ENCODE measurements around the gene ATG14.
"Not testable (repeated sequence)": the region's sequence is repeated elsewhere in the genome, so short reads cannot be mapped to it uniquely, and the experiment has no call there.

The ATG14 gene

DNA sequence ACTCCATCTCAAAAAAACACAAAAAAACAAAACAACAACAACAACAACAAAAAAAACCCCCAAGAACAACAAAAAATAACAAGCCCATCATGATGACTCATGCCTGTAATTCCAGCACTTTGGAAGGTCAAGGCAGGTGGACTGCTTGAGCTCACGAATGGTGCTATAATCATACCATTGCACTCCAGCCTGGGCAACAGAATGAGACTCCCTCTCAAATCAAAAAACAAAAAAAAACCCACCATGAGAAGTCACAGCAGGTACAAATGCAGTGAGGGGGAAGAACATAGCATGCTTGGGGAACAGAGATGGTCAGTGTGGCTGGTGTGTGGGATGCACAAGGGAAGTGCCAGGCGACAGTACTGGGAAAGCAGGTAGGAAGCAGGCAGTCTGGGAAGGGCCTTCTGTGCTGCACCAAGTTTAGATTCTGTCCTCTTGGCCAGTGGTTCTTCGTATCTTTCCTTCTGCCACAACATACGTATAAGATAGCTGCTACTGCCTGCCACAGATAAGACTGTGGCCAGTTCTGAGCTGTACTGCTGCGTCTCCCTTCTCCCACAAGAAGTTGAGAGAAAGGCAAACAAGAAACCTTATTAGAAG, 28.0 kb downstream of the ATG14 start:
- DNase-seq: no peak

DNA sequence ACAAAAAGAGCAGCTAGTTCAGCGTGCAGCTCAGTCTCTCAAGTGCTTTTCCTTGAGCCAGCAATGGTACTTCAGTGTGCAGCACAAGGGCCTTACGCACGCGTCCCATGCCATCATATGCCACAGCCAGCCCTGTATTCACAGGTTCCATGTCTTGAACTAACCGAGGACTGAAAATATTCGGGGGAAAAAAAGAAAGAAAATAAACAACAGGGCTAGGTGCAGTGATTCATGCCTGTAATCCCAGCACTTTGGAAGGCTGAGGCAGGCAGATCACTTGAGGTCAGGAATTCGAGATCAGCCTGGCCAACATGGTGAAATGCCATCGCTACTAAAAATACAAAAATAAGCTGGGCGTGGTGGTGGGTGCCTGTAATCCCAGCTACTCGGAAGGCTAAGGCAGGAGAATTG, 28.6 kb downstream of the ATG14 start:
- DNase-seq: not testable (repeated sequence)

DNA sequence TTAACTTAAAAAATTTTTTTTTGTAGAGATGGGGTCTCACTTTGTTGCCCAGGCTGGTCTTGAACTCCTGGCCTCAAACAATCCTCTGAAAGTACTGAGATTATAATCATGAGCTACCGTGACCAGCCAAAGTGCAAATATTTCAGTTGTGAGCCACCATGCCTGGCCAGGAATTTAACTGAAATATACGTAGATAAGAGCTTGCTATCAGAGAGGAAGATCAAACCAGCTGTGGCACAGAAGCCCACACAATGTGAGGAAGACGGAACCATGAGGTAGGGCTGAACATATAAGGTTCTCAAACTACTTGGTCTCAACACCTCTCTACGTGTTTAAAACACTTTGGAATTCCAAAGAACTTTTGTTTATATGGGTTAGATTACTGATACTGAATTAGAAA, 29.1 kb downstream of the ATG14 start:
- DNase-seq: no peak

DNA sequence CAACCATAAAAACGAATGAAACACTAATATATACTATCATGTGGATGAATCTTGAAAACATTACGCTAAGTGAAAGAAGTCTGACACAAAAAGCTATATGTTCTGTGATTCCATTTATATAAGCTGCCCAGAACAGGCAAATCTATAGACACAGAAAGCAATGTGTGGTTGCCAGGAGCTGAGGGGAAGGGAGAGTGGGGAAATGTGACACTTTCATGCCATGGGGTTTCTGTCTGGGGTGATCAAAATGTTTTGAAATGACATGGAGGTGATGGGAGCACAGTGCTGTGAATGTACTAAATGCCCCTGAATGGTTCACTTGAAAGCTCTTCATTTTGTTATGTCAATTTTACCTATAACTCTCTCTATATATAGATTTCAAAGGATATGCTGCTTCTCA, 30.1 kb downstream of the ATG14 start:
- no peak for DNase-seq

DNA sequence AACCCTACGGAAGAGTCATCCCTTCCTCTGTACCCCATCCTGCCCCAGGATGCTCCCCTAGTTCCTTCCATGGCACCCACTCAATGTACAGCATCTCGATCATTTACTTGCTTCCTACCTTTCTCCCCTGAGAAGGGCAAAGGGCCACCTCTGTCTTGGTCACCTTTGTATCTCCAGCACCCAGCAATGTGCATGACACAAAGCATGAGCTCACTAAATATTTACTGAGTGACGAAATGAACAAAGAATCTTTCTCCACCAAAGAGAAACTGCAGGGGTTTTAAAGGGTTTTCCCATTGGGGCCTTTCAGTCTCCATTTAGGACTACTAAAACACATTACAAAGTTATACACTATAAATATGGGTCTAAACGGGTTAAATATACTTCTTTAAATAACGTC, 30.6 kb downstream of the ATG14 start:
- no peak for DNase-seq

DNA sequence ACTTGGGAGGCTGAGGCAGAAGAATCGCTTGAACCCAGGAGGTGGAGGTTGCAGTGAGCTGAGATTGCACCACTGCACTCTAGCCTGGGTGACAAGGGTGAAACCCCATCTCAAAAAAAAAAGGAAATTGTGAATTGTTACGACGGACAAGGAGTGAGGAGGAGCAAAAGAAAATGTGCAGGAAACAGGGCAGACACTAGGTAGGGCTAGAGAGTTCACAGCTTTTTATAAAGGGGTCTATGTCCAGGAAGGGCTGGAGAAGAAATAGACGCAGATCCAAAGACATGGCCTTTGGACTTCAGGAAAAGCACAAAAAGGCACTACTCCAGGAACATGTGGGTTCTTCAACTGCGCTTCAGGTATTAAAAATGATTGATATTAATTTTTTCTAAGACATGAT, 34.4 kb downstream of the ATG14 start:
- no peak for DNase-seq

DNA sequence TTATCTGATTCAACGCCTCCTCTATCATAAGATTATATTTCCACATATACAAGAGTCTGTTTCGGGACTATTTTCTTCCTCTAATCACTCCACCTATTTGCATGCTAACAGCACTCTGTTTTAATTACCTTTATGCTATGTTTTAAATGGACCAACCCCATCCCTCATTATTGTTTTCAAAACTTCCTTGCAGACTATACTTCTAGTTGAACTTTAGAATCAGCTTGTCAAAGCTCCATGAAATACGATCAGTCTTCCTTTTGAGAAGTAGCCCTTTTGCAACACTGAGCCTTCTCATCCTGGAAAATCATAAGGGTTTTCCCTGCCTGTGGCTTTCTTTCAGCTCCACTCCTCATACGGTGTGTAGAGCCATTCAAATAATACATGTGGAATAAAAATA, 36.9 kb downstream of the ATG14 start:
- no peak for DNase-seq

DNA sequence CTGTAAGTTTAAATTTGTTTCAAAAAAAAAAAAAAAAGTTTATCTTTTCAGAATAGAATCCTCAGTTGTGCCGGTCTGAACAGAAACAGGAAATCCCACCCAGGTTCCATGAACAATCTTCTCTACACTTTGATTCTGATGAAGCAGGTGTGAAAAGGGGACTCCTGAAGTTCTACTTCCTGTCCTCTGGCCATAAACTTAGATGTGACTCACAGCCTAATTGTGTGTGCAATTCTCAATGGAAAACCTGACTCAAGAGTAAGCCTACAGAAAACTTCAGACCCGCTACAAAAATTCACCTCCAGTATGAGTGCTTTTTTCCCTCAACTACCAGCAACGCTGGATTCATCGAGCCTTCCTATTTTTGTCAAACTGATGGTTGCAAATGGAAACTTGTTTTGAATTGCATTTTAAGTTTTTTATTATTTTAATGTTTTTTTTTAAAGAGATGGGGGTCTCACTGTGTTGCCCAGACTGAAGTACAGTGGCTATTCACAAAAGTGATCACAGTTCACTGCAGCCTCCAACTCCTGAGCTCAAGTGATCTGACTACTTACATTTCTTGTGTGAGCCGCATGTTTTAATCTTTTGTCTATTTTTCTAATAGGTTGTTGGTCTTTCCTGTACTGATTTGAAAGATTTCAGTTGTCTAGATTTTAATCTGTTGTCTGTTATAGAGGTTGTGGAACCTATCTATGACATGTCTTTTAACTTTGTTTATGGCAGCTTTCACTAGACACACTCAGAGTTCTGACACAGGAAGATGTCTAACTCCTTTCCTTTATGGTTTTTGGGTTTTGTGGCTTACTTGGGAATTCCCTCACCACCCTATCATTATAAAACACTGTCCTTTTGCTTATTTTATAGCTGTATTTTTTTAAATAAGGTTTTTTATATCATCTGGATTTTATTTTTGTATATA, 37.6 kb downstream of the ATG14 start:
- peak in 1 of 2 donors; percentile 68 for DNase-seq

DNA sequence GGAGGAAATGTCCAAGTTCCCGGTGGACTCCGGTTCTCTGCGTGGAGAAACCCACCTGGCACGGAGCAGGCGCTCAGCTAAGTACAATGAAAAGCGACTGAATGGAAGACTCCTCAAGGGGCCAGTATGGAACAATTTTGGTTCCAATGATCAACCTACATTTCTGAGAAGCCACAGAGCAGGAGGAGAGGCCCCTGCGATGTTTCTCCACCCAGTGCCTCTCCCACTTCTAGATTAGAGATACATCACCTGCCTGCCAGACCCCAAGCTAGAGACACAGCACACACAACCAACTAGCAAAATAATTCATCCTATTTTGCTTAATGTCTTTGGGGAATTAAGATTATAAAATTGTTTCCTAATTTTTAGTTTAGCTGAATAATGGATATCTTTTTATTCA, 38.8 kb downstream of the ATG14 start:
- DNase-seq: no peak

DNA sequence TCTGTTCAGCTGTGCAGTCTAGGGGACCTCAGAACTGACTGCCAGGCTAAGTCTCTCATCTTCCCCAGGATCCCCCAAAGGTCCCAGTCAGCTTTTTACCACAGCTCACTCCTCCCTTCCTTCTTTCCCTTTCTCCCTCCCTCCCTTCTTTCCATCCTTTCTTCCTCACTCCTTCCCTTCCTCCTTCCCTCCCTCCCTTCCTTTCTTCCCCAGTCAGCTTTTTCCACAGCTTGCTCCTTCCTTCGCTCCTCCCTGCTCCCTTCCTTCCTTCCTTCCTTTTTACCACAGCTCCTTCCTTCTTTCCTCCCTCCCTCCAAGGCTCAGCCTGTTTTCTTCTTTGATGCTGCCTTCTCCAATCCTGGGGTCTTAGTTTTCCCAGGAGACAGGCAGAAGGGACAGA, 39.2 kb downstream of the ATG14 start:
- DNase-seq: no peak

DNA sequence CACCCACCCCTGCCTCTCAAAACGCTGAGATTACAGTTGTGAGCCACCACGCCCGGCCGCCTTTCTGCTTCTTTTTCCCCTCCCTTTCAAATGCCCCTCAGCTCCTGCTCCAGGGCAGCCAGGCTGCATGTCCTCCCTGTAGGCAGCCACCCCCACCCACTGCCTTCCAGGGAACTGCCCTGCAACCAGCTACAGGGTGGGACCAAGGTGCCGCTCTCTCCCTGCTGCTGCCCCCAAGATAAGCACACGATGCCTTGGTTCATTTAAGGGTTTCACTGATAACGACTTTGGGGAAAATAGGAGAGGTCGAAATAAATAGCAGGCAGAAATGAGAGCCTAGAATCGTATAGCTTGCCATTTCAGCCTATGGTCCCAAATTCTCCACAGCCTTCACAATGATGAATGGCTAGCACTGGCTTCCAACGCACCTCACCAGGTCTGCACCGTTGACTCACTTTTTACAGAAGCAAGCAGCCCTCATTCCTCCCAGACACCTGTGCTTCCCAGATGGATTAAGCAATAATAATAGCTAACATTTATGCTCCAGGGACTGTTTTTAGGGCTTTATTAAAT, 40.7 kb downstream of the ATG14 start:
- DNase-seq: no peak

DNA sequence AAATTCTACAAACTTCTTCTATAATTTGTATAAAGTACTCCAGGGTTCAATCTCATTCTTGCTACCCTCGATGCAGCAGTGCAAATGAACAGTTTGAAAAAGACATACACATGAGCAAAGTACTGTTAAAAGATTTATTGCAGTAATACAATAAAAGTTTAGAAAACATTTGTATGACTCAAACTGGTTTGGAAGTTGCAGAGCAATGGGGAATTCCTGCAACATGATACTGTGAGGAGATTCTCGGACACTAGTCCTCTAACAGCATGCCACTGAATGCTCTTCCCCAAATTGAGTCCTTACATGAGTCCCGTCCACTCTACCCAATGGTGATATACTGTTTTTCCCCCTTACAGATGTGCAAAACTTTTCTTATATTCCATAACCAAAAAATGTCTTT, 45.4 kb downstream of the ATG14 start:
- DNase-seq: no peak

DNA sequence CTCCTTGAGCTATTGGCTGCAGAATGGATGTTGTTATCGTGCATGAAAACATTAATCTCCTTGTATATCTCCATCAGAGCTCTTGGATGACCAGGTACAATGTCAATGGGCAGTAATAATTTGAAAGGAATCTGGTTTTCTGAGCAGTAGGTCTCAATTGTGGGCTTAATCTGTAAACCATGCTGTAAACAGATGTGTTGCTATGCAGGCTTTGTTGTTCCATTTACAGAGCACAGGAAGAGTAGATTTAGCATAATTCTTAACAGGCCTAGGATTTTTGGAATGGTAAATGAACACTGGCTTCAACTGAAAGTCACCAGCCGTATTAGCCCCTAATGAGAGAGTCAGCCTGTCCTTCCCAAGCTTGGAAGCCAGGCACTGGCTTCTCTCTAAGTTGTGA, 50.4 kb downstream of the ATG14 start:
- DNase-seq: no peak

DNA sequence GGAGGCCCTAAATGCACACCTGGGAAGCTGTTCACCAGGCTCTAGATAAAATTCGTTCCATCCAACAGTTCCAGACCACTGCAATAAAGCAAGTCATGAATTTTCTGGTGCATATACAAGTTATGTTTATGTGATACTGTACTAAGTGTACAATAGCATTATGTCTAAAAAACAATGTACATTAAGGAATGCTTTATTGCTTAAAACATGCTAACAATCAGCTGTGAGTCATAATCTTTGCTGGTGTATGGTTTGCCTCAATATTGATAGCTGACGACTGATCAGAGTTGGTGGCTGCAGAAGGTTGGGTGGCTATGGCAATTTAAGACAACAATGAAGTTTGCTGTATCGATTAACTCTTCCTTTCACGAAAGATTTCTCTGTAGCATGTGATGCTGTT, 52.3 kb downstream of the ATG14 start:
- DNase-seq: no peak

DNA sequence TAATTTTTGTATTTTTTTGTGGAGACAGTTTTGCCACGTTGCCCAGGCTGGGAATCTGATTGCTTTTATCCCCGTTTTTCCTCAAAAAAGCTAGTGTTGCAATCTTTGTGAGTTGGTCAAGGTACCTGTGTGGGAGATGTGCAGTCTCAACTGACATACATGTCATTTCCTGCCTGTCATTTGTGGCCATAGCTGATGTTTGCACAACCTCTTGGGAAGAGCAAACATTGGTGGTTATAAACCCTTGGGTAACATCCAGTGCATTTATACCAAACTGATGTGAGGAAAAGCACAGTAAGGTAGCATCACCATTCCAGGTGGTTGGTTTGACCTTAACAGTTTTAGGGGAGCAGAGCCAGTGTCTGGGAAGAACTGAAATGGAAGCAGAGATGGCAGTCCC, 54.7 kb downstream of the ATG14 start:
- DNase-seq: no peak

DNA sequence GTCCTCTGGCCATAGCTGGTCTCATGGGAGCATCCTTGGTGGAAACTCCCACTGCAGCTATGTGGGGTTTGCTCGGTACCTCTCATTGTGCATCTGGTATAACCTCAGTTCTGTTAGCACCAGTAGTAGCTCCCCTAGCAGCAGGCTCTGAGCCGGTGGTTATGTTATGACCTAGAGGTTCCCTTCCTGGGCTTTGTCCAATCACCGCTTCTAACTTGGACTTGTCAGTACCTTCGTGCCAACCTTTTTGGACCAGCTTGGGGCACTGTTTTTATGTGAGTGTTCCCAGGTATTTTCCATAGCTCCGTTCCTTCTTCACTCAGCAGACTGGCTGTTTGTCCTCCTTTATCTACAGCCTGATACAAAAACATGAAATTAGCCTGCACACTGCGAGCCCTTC, 55.7 kb downstream of the ATG14 start:
- DNase-seq: no peak

DNA sequence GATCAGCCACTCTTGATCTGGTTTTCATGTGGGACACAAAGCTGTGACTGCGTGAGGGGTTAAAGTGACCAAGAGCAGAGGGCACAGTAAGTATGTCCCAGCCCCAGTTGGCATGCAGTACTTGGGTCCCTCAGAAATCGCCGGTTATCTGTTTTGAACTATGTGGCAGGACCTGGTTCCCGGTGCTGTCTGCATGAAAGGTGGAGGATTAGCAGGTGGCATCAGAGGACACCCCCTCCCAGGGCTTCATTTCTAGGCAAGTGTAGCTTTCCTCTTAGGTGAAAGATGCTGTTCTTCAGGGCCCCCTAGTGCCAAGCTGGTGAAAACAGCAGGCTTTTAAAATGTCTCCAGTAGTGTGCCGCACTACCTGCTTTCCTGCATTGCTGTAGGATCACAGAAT, 57.1 kb downstream of the ATG14 start:
- DNase-seq: peak; percentile 69 to 84

DNA sequence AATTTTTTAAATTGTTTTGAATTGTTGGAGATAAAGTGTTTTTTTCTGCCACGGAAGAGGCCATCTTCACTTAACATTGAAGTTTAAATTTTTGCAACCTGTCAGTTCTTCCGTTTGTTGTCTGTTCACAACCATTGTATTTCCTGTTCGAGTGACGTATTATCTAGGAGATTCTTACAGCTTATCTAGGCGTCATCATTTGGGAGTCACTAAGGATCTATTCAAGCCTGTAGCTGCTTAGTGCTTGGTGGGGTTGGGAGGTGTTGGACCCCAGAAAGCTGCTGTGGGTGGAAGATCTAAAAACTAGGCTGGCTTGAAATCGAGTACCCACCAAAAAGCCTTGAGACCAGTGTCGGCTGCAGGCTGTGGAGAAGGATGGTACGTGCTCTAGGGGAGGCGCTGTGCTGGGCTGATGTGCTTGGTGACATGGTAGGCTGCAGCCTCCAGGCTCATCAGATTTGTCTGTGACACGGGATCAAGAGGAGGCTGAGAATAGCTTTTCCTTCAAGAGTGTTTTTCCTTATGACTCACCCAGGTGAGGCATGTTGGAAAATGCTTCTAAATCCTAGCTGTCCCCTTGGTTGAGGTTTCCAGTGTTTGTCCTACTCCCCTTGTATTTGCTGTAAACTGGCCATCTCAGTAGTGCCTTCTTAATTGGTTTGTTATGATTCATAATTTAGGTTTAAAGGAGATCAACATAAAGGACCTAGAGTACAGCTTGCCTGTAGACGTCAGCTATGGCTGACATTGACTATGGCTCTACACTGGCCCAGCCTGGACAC, 57.8 kb downstream of the ATG14 start:
- DNase-seq: peak in 1 of 2 donors; percentile 48

DNA sequence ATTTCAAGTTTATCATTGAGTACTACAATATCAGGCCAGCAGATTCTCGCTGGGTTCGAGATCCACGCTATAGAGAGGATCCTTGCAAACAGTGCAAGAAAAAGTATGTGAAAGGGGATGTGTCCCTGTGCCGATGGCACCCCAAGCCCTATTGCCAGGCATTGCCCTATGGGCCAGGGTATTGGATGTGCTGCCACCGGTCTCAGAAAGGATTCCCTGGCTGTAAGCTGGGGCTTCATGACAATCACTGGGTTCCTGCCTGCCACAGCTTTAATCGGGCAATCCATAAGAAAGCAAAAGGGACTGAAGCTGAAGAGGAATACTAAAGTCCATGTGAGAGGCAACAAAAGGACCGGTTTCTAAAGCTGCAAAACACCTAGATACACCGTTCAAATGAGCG, 59.4 kb downstream of the ATG14 start:
- DNase-seq: no peak

DNA sequence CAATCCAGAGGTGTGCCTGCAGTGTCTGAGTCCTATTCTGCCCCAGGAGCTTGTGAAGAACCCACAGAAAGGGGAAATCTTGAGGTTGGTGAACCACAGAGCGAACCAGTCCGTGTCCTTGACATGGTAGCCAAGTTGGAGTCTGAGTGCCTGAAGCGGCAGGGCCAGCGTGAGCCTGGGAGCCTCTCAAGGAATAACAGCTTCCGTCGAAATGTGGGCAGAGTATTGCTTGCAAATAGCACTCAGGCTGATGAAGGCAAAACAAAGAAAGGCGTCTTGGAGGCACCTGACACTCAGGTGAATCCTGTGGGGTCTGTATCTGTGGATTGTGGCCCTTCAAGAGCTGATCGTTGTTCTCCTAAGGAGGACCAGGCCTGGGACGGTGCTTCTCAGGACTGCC, 60.5 kb downstream of the ATG14 start:
- no peak for DNase-seq

DNA sequence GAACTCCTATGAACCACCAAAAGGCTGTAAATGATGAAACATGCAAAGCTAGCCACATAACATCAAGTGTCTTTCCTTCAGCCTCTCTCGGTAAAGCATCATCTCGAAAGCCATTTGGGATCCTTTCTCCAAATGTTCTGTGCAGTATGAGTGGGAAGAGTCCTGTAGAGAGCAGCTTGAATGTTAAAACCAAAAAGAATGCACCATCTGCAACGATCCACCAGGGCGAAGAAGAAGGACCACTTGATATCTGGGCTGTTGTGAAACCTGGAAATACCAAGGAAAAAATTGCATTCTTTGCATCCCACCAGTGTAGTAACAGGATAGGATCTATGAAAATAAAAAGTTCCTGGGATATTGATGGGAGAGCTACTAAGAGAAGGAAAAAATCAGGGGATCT, 61.2 kb downstream of the ATG14 start:
- no peak for DNase-seq

DNA sequence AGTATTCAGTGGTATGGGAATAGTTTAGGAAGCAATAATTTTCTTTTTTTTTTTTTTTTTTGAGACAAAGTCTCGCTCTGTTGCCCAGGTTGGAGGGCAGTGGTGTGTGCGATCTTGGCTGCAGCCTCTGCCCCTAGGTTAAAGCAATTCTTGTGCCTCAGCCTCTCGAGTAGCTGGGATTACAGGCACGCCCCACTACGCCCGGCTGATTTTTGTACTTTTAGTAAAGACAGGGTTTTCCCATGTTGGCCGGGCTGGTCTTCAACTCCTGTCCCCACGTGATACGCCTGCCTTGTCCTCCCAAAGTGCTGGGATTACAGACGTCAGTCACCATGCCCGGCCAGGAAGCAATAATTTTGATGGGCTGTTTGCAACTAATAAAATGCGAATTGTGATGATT, 62.1 kb downstream of the ATG14 start:
- no peak for DNase-seq

DNA sequence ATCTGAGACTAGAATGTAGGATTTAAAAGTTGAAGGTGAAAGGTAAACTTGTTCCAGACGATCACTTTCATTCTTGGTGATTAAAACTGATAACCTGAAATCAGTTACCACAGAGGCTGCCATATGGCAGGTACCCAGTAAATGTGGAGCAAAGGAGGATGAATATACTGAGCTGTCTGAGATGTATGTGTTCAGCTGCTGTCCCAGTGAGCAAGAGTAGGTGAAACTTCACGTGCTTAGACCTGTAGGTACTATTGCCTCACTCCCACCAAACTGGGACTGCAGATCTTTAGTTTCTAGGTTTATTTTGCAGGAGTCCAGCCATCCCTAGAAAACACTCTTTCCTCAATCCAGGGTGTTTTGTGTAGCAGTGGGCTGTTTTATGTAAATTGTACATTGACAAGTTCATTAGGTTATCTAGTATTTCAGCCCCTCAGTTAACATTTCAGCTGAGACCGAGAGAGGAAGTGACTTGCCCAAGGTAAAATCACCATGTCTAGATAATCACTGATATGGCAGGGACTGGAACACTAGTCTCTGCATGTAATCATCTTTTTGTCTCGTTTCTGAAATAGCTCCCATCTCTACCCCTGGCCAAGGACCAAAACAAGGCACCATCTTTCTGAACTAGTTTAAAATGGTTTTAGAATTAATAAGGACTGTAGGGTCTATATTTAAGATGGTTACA, 62.7 kb downstream of the ATG14 start:
- DNase-seq: no peak

Measured in CD4-positive, alpha-beta T cell treated with Interferon alpha-2 for 1 hour (primary cell).